ENCODE measurements around the gene MYCL.
A peak's percentile ranks its signal among the peaks of the same experiment; 100 is the strongest.

MYCL gene

GRCh38 chr1:39901714-39902459, at the start of gene MYCL:
Gene MYCL, minus strand, starts transcription at chr1:39901917. Its CDS starts 483 bp downstream, at chr1:39901434.
- peak; percentile 93 to 95 for DNase-seq

GRCh38 chr1:39949891-39950290, 48.2 kb upstream of the MYCL start:
- no peak for DNase-seq

GRCh38 chr1:39947260-39947659, 45.5 kb upstream of the MYCL start:
- no peak for DNase-seq

- no peak for DNase-seq
Measured at GRCh38 chr1:39946216-39946615, 44.5 kb upstream of the MYCL start.

GRCh38 chr1:39944410-39945112, 42.8 kb upstream of the MYCL start:
- no peak for DNase-seq

- no peak for DNase-seq
Measured at GRCh38 chr1:39943471-39944290, 42.0 kb upstream of the MYCL start.

- peak; percentile 13 to 33 for DNase-seq
Measured at GRCh38 chr1:39940980-39941871, 39.5 kb upstream of the MYCL start.

- DNase-seq, result no peak
Measured at GRCh38 chr1:39940253-39940652, 38.5 kb upstream of the MYCL start.

- DNase-seq, result no peak
Measured at GRCh38 chr1:39938856-39939255, 37.1 kb upstream of the MYCL start.

- DNase-seq, result no peak
Measured at GRCh38 chr1:39936724-39937491, 35.2 kb upstream of the MYCL start.

- no peak for DNase-seq
Measured at GRCh38 chr1:39933956-39934941, 32.5 kb upstream of the MYCL start.

GRCh38 chr1:39928809-39929587, 27.3 kb upstream of the MYCL start:
- no peak for DNase-seq

- no peak for DNase-seq
Measured at GRCh38 chr1:39927538-39927937, 25.8 kb upstream of the MYCL start.

- DNase-seq, result no peak
Measured at GRCh38 chr1:39926820-39927219, 25.1 kb upstream of the MYCL start.

GRCh38 chr1:39926343-39926793, 24.7 kb upstream of the MYCL start:
- no peak for DNase-seq

- no peak for DNase-seq
Measured at GRCh38 chr1:39925721-39926342, 24.1 kb upstream of the MYCL start.

GRCh38 chr1:39922251-39922688, 20.6 kb upstream of the MYCL start:
- DNase-seq, result no peak

- DNase-seq, result peak; percentile 8 to 65
Measured at GRCh38 chr1:39919545-39919944, 17.8 kb upstream of the MYCL start.

- DNase-seq, result no peak
Measured at GRCh38 chr1:39917825-39918224, 16.1 kb upstream of the MYCL start.

Data from NCI-H187 (cell line).